Mesothelial cell of epicardium (in vitro differentiated cells): ENCODE results near the gene RAB11FIP2. TPM values are rescaled to one million over a fixed set of nuclear protein-coding genes. Genes with fewer than 3 reads are reported as not detected.

Source experiments
- DNase-seq, 2 experiments: peaks; one replicate each; pipeline ENCODE4 v3.0.0; 2021; ENCODE audit warnings: low spot score in 2 of 2; ENCODE audit not compliant: unreplicated experiment in 2 of 2
- H3K27ac Mint-ChIP-seq: 2 replicates; pipeline ENCODE4 v1.8.0; 2021; ENCODE audit warnings: mixed read lengths
- H3K27me3 Mint-ChIP-seq: 2 replicates; pipeline ENCODE4 v1.8.0; 2021; ENCODE audit warnings: low read depth, mixed read lengths
- H3K36me3 Mint-ChIP-seq: 2 replicates; pipeline ENCODE4 v1.8.0; 2021; ENCODE audit warnings: mixed read lengths
- H3K4me1 Mint-ChIP-seq: 2 replicates; pipeline ENCODE4 v1.8.0; 2021; ENCODE audit warnings: mixed read lengths
- H3K4me3 Mint-ChIP-seq: 2 replicates; pipeline ENCODE4 v1.8.0; 2021; ENCODE audit warnings: mild to moderate bottlenecking, moderate library complexity, mixed read lengths
- H3K9me3 Mint-ChIP-seq: 2 replicates; pipeline ENCODE4 v1.8.0; 2021; ENCODE audit warnings: mixed read lengths
- CTCF ChIP-seq: fragments of 200-600 bp; sonication (generic); IDR thresholded peaks from one replicate; pipeline ENCODE4 v1.5.0; 2021; ENCODE audit warnings: antibody characterized with exemption; ENCODE audit not compliant: unreplicated experiment
- total RNA-seq: library from RNA; stranded (reverse); gene quantifications from 3 replicates; pipeline ENCODE4 v1.2.1, GENCODE V29; 2021

The RAB11FIP2 gene
- total RNA-seq, 1 donor from 2014 or later: 31.8 TPM

- TF ChIP-seq CTCF: no peak
- H3K27me3 Mint-ChIP-seq: no peaks in the 10 kb centered on the region
- no peak overlapping the region for H3K27ac Mint-ChIP-seq
- peaks cover 17% of the 10 kb centered on the region for H3K4me1 Mint-ChIP-seq
- H3K36me3 Mint-ChIP-seq: peaks cover 5% of the 10 kb centered on the region
- no peaks in the 10 kb centered on the region for H3K9me3 Mint-ChIP-seq
- no peak overlapping the region for H3K4me3 Mint-ChIP-seq
- DNase-seq: no peak
Measured at GRCh38 chr10:118034791-118035261, 11.9 kb downstream of the RAB11FIP2 start.

GRCh38 chr10:118033905-118034304 is 12.8 kb downstream of the RAB11FIP2 start:
- Mint-ChIP-seq H3K27ac (peak overlapping the region; percentile 39), H3K9me3 (no peaks in the 10 kb centered on the region), H3K4me3 (no peak overlapping the region), H3K36me3 (peaks cover 5% of the 10 kb centered on the region), H3K27me3 (no peaks in the 10 kb centered on the region), H3K4me1 (peaks cover 13% of the 10 kb centered on the region)
- no peak for DNase-seq
- no peak for TF ChIP-seq CTCF

- H3K27ac Mint-ChIP-seq: no peak overlapping the region
- peaks cover 5% of the 10 kb centered on the region for H3K36me3 Mint-ChIP-seq
- no peaks in the 10 kb centered on the region for H3K9me3 Mint-ChIP-seq
- peaks cover 13% of the 10 kb centered on the region for H3K4me1 Mint-ChIP-seq
- DNase-seq: no peak
- no peaks in the 10 kb centered on the region for H3K27me3 Mint-ChIP-seq
- TF ChIP-seq CTCF: no peak
- no peak overlapping the region for H3K4me3 Mint-ChIP-seq
Measured at GRCh38 chr10:118032564-118032963, 14.2 kb downstream of the RAB11FIP2 start.

GRCh38 chr10:118031351-118032075 is 15.2 kb downstream of the RAB11FIP2 start:
- peaks cover 13% of the 10 kb centered on the region for H3K4me1 Mint-ChIP-seq
- no peak overlapping the region for H3K27ac Mint-ChIP-seq

GRCh38 chr10:118028619-118029018 is 18.1 kb downstream of the RAB11FIP2 start:
- H3K4me1 Mint-ChIP-seq: no peaks in the 10 kb centered on the region
- H3K36me3 Mint-ChIP-seq: peaks cover 3% of the 10 kb centered on the region
- no peak overlapping the region for H3K27ac Mint-ChIP-seq
- no peak for TF ChIP-seq CTCF
- no peak for DNase-seq
- no peaks in the 10 kb centered on the region for H3K9me3 Mint-ChIP-seq
- H3K27me3 Mint-ChIP-seq: no peaks in the 10 kb centered on the region
- H3K4me3 Mint-ChIP-seq: no peak overlapping the region

More at GRCh38 chr10:118031351-118032075, 15.2 kb downstream of the RAB11FIP2 start:
- no peak for DNase-seq
- Mint-ChIP-seq H3K36me3 (peaks cover 5% of the 10 kb centered on the region), H3K4me3 (no peak overlapping the region), H3K9me3 (no peaks in the 10 kb centered on the region), H3K27me3 (no peaks in the 10 kb centered on the region)
- TF ChIP-seq CTCF: no peak
